GM19467 (cell line): ENCODE data around the gene SCN2A.
"Not testable (repeated sequence)": the region's sequence is repeated elsewhere in the genome, so short reads cannot be mapped to it uniquely, and the experiment has no call there.

ENCODE experiments used
- ATAC-seq: cut with Tn5 transposase; IDR thresholded peaks from one replicate; pipeline ENCODE4 v1.9.1; 2021; ENCODE audit warnings: mild to moderate bottlenecking, moderate library complexity; ENCODE audit not compliant: unreplicated experiment

Gene SCN2A

DNA sequence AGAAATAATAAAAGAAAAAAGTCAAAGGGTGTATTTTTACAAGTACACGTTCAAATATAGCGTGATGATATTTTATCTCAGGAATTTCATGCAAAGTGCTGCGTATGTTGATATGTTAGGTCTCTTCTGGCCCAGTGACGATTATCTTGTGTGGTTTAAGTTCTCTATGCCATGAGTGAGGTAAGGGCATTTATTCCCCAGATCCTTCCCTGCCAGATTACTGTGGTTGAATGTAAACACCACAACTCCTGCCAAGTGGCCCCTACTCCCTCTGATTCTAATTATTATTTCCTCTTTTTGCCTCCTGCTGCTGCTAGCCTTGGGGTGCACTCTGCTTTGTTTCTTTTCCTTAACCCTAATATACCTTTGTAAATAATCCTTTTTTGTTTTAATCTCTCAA is 12.2 kb downstream of the SCN2A start:
- no peak for ATAC-seq

GRCh38 chr2:165253178-165253577 is 14.0 kb downstream of the SCN2A start:
- no peak for ATAC-seq

- no peak for ATAC-seq
These were observed 17.4 kb downstream of the SCN2A start for GRCh38 chr2:165256618-165257017.

- ATAC-seq = not testable (repeated sequence)
These were observed 21.1 kb downstream of the SCN2A start for GRCh38 chr2:165260347-165260746.

DNA sequence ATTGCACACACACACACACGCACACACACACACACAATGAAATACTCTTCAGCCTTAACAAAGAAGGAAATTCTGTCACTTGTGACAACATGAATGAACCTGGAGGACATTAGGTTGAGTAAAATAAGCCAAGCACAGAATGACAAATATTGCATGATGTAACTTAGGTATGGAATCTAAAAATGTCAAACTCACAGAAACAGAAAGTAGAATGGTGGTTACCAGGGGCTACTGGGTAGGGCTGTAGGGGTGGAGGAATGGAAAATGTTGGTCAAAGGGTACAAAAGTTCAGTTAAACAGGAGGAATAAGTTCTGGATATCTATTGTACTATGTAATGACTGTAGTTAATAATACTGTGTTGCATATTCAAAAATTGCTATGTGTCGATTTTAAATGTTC is 29.5 kb downstream of the SCN2A start:
- ATAC-seq = no peak

- no peak for ATAC-seq
These were observed 34.0 kb downstream of the SCN2A start for GRCh38 chr2:165273176-165273575.

DNA sequence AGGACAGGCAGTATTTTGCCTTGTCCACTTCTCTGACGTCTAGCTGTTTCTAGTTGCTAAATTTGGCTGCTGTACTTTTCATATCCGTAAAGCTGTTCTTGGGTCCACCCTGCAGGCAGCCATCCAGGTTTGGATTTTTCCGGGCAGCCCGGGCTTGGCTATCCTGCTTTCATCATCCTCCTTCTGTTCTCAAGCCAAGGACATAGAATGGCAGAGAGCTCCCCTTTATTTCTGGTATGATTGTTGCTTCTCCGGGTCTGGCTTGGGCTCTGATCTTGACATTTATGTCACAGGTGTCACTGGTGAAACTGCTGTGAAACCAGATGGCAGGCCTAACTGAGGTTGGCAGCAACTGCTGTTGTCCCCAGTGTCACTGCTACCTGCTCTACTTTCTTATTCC is 35.5 kb downstream of the SCN2A start:
- no peak for ATAC-seq

DNA sequence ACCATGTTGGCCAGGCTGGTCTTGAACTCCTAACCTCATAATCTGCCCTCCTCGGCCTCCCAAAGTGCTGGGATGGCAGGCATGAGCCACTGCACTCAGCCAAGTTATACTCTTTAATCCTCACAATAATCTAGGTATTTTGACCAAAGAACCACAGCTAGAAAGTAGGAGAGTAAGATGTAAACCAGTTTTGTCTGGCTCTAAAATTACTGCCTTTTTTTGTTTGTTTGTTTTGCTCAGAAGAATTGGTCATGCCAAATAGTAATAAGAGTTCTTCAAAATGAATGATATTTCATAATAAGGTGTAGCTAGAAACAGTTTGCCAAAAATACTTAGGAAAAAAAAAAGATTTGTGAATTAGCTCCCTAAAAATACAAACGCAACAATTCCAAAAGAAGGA is 36.7 kb downstream of the SCN2A start:
- no peak for ATAC-seq

DNA sequence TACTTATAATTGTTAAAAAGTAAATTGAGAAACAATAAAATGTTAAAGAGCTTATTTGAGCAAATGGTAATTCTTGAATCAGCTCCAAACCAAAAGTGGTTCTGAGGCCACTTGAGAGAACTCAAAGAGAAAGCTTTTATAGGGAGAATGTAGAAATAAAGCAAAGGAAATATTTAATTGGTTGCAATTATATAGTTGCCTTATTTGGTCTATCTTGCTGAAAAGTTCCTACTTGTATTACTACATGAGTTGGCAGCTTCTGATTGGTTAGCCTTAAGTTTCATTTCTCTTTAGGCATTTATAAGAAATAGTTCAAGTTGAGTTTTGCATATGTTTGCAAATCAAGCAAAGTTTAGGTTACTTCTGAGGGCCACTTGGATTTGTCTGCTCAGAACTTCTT is 38.1 kb downstream of the SCN2A start:
- ATAC-seq = no peak

GRCh38 chr2:165277860-165278656 is 38.8 kb downstream of the SCN2A start:
- ATAC-seq = no peak

- no peak for ATAC-seq
These were observed 41.1 kb downstream of the SCN2A start for GRCh38 chr2:165280356-165280755.

GRCh38 chr2:165281387-165281786 is 42.2 kb downstream of the SCN2A start:
- no peak for ATAC-seq

DNA sequence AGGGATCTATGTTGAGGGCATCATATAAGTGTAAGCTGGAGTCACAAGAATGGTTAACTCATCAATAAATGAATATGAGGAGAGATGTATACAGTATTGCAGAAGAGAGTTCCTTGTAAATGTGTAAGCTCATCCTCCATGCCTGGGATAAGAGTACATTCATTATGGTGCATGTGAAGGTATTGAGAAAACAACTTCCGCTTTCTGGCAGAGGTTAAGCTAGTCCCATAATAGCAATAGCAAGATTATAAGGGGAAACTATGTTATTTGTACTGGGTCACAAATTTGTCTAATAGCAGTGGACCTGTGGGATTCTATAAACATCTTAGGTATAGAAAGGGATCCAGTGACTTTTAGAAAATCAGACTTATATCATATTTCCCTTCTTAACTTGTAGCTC is 44.1 kb downstream of the SCN2A start:
- no peak for ATAC-seq

DNA sequence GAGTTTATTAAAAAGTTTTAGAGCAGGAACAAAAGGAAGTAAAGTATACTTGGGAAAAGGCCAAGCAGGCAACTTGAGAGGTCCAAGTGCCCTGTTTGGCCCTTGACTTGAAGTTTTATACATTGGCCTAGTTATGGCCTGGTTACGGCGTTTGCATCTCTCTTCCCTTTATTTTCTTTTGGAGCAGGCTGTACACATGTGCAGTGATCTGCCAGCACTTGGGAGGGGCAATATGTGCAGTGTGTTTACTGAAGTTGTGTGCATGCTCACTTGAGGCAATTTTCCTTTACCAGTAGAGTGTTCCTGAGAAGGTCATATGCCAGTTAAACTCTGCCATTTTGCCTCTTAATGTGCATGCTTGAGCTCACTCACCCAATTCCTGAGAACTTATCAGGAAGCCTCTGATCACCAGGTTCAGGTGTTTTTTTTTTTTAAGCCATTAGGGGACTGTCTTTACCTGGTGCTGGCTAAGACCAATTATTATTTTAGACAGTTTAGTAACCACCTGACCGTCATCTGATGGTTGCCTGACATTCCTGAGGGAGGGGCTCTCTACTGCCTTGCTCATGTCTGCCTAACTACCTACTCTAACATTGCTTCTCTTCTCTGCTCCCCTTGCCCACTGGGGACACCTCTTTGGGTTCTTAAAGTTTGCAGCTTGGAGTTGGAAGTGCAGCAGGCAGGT is 48.0 kb downstream of the SCN2A start:
- no peak for ATAC-seq

GRCh38 chr2:165289069-165289468 is 49.9 kb downstream of the SCN2A start:
- ATAC-seq = no peak

DNA sequence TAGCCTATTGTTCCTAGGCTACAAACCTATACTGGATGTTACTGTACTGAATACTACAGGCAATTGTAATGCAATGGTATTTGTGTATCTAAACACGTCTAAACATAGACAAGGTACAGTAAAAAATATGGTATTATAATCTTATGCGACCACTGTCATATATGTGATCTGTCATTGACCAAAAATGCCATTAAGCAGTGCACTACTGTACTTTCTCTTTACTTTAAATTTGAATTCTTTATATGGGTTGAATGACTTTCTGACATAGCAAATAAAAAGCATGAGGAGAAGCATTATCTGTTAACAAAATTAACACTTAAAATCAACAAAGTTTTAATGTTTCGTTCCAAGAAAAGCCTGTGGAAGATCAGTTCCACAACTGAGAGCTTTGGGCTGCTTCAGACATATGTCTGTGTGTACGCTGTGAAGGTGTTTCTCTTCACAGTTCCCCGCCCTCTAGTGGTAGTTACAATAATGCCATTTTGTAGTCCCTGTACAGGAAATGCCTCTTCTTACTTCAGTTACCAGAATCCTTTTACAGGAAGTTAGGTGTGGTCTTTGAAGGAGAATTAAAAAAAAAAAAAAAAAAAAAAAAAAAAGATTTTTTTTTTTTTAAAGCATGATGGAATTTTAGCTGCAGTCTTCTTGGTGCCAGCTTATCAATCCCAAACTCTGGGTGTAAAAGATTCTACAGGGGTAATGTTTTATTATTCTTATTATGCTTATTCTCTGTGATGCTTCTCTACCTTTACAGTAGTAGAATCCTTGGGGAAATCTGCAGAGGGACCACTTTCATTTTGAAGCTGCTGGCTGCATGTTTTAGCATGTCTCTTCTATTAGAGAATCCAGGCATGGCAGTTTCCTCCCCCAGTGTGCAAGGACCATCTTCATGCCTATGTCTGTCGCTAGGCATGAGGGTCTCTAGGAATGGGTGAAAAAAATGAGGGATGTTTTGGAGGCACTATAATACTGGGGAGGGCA is 54.5 kb downstream of the SCN2A start:
- ATAC-seq = peak; percentile 100

DNA sequence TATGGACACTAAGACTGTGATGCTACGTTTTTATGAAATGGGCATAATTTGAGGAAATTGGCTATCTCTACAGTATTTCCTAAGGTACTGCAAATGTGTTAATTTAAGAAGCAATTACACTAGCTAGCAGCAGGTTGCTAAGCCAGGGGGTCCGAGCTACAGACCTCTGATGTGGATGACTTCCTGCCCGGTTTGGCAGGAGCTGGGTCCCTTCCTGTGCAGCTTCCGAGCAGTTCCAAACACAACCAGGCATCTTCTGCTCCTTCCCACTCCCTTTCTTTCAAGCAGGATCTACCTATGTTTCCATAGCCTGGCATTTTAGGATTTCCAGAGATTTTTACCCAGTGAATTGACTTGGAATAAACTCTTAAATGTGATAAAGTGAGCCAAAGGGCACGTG is 55.7 kb downstream of the SCN2A start:
- ATAC-seq = no peak

DNA sequence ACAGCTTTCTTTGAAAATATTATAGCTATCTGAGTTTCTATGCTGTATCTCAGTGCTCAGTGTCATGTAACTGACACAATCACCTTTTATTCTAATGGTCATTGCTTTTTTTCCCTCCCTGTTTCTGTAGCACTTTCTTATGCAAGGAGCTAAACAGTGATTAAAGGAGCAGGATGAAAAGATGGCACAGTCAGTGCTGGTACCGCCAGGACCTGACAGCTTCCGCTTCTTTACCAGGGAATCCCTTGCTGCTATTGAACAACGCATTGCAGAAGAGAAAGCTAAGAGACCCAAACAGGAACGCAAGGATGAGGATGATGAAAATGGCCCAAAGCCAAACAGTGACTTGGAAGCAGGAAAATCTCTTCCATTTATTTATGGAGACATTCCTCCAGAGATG is 56.4 kb downstream of the SCN2A start:
- no peak for ATAC-seq

DNA sequence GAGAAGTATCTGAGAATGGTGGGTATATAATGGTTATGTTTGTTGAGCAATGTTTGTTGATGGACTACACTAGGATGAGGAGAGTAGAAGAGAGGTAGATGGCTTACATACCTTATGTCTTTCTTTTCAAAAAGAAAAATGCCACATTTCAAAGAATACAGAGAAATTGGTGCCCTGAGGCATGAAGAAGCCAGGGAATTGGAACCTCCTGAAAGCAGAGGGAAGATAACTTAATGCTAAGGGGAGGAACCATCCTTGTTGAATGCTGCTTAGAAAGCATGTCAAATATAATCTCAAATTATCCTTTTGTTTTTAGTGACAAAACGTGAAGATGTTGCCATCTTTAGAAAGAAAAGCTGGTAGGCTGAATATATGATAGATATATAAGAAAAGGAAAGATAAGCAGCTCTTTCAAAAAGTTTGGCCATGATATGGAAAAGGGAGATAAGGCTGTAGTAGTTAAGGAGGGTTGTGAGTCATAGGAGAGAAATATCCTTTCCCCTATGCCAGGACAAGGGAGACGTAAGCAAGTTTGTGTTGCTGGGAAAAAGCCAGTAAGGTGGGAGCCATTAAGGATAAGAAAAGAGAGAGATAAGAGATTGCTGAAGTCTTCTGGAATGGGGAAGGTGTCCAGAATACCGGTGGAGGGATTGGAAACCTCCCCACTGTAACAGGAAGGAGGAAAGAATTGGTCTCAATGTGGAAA is 66.3 kb downstream of the SCN2A start:
- ATAC-seq = no peak

GRCh38 chr2:165307317-165307716 is 68.1 kb downstream of the SCN2A start:
- ATAC-seq = no peak

GRCh38 chr2:165311949-165312348 is 72.7 kb downstream of the SCN2A start:
- no peak for ATAC-seq
